Left cardiac atrium (tissue), 4 donors: ENCODE data around the gene NPAS2. TPM values are rescaled to one million over a fixed set of nuclear protein-coding genes. Genes with fewer than 3 reads are reported as not detected.

Experiments used
- ATAC-seq, 2 donors: fragments of 200-7000 bp; cut with Tn5 transposase; one replicate each; pipeline ENCODE4 v1.9.1; 2020; ENCODE audit warnings: mild to moderate bottlenecking in 2 of 2, moderate library complexity in 2 of 2
- DNase-seq: peaks from one replicate; pipeline ENCODE4 v3.0.0-alpha.2; 2020
- intact Hi-C, 2 donors: fragments of 100-400 bp; cut with DNase I; formaldehyde crosslinking; loops; one replicate each; pipeline versions ENCODE4 v1.14.1 to v1.15.1; 2022 to 2023
- total RNA-seq, 2 donors: library from RNA; stranded (reverse); fragmentation: NEBNext Ultra II Directional; extraction: Animal tissue kit (Norgen Biotek cat#: 25700); gene quantifications; one replicate each; pipeline ENCODE4 v1.2.1, GENCODE V29; 2021
- donor health status: DM: no; HTN: yes; CAD: no.
- donor health status: DM: no; HTN: yes; CAD: no; lungs with severe emphysema.
- donor health status: DM: yes; HTN: yes; CAD: no.
- donor health status: Dilated cardiomyopathy.

Gene NPAS2
- total RNA-seq, 2 donors from 2014 or later: 33.8 to 51.2 TPM

DNA sequence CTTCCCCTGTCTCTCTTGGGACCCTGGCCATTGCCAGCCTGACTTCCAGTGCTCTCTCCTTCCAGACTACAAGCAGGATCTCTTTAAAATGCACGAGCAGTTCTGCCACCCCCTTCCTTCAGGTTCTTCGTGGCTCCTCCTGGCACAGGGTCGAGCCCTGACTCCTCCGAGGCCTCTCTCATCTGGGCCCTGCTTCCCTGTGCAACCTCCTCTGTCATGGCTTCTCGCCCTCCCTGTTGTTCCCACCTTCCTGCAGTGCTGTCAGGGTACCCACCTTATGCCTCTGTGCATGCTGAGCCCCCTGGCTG, 125.4 kb downstream of the NPAS2 start:
- intact Hi-C loops: no loop called here
- DNase-seq: no peak
- no peak for ATAC-seq

DNA sequence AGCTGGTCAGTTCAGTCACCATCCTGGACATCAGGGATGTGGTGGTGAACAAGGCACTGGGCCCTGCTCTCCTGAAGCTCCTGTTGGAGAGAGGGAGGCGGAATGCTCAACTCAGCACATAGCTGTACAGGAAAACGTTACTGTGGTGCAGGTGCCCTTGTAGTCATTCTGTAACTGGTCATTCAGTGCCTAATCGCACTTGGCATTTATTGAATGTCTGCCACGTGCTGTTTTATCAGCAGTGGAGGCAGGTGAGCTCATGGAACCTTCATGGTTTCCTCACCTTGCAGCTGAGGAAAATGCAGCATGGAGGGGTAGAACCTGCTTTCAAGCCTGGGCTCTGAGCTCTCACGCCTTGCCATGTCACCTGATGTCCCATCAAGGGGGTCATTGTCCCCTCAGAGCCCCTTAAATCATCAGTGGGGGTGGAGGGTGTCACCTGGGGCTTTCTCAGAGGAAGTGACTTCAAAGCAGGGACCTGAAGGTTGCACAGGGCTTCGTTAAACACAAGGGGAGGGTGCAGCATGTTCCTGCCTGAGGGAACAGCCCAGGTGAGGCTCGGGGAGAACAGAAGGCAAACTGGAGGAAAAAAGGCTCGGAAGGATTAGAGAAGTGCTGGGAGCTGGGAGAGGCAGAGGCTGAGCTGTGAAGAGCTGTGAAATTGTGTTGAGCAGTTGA, 126.1 kb downstream of the NPAS2 start:
- ATAC-seq (no peak), DNase-seq (no peak)
- intact Hi-C loops: no loop called here

DNA sequence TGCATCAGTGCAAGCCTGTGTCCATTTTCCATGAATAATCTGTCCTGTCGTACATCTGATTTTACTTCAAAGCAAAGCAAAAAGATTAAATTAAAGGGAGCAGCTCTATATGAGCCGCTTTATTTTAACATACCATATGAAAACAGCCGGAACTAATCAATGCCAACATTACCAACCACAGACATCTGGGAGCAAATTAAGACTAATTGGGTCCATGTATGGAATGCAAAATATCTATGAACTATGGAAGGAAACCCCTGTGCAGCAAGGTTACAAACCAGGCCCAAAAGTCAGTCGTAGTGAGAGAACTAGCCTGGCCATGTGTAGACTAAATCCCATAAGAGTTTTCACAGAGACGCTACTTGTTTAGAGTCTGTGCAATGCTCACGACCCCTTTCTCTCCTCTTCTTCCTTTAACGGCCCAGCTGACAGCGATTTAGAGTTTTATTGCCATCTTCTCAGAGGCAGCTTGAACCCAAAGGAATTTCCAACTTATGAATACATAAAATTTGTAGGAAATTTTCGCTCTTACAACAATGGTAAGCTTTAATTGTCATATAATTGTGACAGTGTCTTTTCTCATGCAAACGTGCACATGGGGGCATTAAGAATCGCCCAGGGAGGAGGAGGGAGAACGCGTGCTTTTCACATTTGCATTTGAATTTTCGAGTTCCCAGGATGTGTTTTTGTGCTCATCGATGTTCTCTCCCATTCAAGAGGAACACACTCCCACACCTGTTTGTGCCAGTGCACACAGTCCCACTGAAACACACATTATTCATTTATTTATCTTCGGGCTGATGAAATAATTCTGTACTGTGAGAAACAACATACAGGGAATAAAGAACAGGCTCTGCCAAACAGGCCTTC, 129.2 kb downstream of the NPAS2 start:
- no peak for DNase-seq
- intact Hi-C loops: no loop called here

DNA sequence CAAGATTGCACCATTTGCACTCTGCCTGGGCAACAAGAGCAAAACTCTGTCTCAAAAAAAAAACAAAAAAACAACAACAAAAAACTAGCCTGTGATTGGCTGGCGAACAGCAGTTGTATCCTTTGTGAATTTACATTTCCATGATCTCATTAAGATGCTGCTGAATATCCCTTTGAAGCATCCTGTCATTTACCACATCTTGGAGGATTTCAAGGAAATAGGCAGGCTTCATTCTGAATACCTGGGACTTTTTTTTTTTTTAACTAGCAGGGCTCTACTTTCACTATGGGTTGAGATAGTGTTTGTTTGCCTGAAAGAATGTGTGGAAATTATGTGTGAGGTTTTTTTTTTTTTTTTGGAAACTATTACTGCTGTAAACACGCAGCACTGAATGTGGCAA, 132.6 kb downstream of the NPAS2 start:
- intact Hi-C loops: no loop called here
- no peak for DNase-seq
- ATAC-seq: no peak

More for the DNA sequence above, 129.2 kb downstream of the NPAS2 start:
- ATAC-seq: no peak

DNA sequence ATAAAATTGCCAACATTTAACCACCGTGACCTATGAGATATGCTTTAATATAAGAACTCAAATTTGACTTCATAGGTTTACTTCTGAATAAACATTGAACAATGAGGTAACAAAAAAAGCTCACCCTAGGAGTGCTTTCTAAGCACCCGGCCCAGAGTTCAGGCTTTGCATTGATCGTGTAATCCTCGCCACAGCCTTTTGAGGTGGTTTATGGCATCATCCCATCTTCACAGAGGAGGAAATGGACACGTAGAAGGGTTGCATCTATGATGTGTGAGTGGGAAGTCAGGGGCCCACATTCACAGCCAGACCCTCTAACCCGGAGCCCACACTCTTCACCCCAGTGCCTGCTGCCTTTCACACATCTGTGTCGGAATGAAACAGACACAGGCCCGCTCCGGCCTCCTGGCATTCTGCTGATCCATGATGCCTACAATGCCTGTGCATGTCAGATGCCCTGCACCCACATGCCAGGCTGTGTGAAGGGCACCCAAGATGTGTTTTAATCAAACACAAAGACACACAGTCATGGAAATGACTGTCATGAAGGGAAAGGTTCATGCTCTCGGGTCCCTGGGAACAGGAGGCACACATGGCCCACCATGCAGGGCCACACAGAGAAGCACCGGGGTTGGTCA, 133.6 kb downstream of the NPAS2 start:
- DNase-seq (no peak), ATAC-seq (no peak)
- intact Hi-C loops: no loop called here

DNA sequence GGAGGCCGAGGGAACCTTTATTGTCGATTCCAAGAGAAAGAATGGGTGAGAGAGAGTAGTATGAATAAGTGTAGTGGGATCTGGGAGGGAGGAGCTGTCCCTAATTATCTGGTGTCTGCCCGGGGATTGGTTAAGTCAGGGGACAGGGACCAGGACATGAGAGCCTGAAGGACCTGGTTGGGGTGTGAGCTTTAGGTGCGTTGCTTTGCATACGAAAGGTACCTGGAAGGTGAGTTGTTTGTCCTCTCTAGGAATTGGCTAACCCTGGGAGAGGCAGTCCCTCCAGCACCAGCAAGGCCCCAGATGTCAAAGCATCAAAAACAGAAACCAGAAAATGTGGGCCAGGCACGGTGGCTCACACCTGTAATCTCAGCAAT, 134.1 kb downstream of the NPAS2 start:
- no peak for ATAC-seq
- intact Hi-C loops: no loop called here
- no peak for DNase-seq

DNA sequence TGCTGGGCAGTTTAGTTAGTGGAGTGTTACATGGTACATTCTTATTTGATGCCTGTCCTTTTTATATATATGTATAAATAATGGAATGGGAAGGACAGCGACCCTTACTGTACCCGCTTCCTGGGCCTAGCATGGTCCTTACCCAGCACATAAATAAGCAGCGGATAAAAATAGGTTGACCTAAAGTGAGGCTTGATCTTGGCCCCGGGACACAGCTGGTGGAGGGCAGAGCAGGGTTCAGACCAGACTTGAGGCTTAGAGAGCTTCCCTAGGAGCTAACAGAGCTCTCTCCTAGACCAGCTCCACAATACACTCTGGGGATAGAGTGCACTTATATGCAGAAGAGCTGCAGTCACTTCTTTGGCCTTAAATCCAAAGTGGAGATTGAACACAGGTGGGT, 135.3 kb downstream of the NPAS2 start:
- intact Hi-C loops: no loop called here
- DNase-seq: no peak
- ATAC-seq: no peak

DNA sequence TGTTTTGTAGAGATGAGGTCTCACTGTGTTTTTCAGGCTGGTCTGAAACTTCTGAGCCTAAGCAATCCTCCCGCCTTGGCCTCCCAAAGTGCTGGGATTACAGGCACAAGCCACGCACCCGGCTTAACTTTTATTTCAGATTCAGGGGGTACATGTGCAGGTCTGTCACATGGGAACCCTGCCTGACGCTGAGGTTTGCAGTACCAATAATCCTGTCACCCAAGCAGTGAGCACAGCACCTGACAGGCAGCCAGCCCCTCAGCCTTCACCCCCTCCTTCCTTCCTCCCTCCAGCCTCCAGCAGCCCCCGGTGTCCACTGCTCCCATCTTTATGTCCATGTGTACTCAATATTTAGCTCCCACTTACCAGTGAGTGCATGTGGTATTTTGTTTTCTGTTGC, 136.1 kb downstream of the NPAS2 start:
- no peak for DNase-seq
- no peak for ATAC-seq
- intact Hi-C loops: no loop called here

DNA sequence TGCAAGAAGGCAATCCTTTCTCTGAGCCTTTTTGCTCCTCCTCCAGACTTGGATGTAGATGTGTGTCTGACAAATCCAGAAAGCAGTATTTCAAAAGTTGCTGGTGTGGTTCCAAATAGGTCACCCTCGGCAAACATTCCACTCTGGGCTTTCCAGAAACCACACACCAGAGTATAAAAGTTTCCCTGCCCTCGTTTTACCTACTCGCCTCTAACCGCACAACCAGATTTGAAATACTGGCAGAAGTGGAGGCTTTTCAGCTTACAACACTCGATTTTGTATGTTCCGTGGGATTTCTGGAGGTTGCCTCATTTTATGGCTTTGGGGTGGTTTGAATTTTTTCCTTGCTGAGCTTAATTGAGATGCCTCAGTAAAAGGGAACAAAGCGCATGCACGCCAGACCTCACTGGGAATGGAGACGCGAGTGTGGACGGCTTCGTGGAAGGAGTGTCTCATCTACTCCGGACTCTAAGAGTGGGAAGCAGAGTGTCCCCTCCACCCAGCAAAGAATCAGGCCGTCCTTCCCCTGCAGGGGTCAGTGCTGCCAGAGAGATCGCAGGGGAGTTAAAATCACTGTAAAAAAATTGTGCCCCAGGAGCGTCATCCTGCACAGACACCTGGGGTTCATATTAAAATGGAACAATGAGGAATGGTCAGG, 138.2 kb downstream of the NPAS2 start:
- DNase-seq: peak; percentile 34
- ATAC-seq: peak; percentile 81 to 91
- intact Hi-C loops: no loop called here

DNA sequence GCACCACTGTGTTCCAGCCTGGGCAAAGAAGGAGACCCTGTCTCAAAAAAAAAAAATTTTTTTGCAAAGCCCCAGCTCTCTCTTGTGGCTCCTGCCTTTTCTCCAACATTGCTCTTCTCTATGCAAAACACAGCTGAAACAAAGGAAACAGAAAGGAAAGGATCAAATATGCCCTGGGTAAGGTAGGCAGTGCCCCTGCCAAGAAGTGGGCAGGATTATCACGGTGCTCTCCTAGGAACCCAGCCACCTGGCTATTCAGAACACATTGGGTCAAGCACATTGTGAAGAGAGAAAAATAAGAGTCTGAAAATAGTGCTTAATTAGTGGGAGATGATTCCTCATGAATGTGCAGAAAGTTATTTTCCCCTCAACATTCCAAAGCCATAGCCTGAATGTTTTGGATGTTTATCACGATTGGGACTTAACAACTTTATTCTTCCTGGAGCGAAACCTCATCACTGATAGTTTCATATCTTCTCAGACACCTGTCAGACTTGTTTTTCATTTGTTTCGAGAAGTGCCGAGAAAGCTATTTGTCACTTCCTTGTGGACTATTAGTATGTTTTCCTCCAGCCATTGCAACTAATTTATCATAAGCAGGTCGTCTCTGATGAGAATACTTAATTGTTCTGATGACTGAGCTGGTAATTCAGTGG, 139.4 kb downstream of the NPAS2 start:
- DNase-seq: no peak
- intact Hi-C loops: no loop called here
- ATAC-seq: no peak

DNA sequence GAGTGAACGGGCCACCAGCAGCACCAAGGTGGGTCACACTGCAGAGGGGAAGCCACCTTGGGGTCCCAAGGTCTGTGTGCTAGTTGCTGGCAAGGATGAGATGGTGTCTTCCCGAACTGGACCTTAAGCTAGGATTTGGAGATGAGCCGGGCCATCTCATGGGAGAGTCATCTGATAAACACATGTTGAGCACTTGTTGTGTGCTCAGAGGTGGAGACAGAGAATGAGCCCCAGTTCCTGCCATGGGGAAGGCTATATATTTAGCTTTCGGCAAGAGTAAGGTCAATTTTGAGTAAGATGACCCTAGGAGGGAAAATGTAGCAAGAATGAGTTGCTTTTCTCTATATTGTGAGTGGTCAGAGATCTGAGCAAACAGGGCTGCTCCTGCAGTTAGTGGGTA, 140.7 kb downstream of the NPAS2 start:
- ATAC-seq: no peak
- intact Hi-C loops: no loop called here

DNA sequence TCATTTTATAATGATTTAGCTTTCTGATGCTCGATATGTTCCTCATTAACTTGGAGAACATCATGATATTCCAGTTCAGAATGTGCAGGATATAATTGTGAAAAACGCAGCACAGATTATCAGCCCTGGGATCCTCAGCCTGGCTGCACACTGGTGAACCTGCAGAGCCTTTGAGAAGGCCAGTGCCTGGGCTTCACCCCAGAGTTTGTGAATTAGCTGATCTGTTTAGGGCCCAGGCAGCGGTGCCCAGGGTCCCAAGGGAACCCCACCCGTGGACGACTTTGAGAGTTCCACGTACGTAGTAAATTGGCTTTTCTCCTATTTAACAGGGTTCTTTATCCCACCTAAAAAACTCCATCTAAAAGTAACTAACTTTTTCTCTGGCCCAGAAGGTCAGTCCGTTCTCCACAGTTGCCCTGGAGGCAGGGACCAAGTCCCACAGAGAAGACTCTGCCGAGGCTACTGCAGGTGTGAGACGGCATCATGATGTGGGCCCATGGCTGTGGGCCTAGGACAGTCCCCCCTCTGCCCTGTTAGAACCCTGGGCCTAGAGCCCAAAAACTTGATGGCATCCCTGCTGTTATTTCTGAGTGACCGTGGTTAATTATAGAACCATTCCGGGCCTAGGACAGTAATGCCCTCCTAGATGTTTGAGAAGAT, 142.6 kb downstream of the NPAS2 start:
- intact Hi-C loops: no loop called here
- DNase-seq: no peak
- no peak for ATAC-seq

More for the DNA sequence above, 140.7 kb downstream of the NPAS2 start:
- DNase-seq: no peak

DNA sequence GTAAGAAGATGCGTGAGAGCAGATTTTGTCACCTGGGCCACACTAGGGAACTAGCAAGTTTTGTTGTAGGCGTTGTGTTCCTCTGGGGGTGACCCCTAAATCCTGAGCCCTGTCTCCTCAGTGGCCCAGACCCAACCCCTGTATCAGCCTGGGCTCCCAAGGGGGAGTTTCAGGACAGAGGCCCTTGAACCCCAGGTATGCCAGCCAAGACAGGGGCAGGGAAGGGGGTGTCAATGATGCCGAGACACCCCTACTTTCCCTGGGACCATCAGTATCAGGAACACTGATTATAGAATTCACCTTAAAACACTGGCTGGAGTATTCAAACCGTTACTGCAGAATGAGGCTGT, 143.1 kb downstream of the NPAS2 start:
- ATAC-seq (no peak), DNase-seq (no peak)
- intact Hi-C loops: no loop called here

DNA sequence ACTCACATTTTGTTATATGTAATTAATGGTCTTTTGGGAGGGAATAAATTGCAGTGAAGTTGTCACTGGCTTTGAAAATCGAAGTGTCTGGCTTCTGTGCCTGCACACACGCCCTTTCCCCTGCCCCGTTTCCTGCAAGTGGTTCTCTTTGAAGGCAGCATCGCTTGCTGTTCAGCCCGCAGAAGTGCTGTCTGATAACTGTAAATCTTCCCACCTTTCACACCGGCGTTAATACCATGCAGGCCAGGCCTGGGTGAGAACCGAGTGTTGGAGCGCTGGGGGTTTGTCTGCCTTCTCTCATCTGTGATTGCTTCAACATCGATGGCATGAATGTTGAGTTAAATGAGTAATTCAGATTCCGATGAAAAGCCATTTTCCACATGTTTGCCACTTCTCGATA, 144.3 kb downstream of the NPAS2 start:
- ATAC-seq: no peak
- intact Hi-C loops: no loop called here
- no peak for DNase-seq

DNA sequence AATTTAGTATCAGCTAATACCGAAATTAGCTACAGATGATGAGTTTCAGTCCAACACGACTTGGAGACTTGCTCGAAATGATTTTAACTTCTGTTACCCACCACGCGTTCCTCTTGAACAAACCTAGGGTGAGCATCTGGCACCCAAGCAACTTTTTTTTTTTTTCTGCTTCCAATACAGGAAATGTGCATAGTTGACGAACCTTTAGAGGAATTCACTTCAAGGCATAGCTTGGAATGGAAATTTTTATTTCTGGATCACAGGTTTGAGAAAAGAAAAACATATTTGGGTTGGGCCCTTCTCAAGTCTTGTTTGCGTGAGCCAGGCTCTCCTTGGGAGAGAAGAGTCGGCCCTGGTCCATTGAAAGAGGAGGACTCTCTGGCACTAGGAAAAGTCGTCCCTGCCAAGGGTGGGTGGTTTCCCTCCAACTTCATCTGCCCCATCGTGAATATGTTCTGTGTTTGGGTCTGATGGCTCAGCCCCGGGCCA, 144.8 kb downstream of the NPAS2 start:
- ATAC-seq: peak in 1 of 2 donors; percentile 53

DNA sequence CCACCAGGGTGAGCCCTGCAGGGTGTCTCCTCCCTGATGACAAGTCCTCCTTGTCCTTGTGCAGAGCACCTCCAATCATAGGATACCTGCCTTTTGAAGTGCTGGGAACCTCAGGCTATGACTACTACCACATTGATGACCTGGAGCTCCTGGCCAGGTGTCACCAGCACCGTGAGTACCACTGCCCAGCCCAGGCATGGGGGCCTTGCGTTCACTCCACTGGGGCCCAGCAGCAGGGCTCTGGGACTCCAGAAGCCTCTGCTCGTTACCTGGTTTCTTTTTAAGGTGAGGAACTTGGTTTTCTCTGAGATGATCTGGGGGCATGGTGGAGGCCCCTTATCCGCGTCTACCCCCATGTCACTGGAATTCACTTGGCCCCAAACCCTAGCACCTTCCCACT, 145.7 kb downstream of the NPAS2 start:
- DNase-seq: no peak
- intact Hi-C loops: no loop called here
- no peak for ATAC-seq

More for the DNA sequence above, 144.8 kb downstream of the NPAS2 start:
- intact Hi-C loops: no loop called here
- no peak for DNase-seq

DNA sequence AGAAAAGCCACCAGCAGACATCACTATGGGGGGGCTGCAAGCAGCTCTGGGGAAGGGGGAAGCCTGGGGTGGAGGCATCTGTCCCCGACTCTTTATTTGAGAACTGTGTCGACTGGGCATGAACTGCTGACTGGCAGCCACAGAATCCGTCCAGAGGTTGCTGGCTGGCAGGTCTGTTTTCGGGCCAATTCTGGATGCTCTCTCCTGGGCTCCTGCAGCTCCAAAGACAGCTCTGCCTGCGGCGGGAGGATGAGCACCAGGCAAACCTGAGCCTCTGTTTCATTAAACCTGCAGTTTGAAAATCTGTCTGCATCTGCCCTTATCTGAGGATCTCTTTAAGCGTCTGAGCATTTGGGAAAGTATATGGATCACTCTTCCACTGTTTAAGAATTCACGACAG, 147.8 kb downstream of the NPAS2 start:
- no peak for DNase-seq
- intact Hi-C loops: no loop called here
- ATAC-seq: no peak

DNA sequence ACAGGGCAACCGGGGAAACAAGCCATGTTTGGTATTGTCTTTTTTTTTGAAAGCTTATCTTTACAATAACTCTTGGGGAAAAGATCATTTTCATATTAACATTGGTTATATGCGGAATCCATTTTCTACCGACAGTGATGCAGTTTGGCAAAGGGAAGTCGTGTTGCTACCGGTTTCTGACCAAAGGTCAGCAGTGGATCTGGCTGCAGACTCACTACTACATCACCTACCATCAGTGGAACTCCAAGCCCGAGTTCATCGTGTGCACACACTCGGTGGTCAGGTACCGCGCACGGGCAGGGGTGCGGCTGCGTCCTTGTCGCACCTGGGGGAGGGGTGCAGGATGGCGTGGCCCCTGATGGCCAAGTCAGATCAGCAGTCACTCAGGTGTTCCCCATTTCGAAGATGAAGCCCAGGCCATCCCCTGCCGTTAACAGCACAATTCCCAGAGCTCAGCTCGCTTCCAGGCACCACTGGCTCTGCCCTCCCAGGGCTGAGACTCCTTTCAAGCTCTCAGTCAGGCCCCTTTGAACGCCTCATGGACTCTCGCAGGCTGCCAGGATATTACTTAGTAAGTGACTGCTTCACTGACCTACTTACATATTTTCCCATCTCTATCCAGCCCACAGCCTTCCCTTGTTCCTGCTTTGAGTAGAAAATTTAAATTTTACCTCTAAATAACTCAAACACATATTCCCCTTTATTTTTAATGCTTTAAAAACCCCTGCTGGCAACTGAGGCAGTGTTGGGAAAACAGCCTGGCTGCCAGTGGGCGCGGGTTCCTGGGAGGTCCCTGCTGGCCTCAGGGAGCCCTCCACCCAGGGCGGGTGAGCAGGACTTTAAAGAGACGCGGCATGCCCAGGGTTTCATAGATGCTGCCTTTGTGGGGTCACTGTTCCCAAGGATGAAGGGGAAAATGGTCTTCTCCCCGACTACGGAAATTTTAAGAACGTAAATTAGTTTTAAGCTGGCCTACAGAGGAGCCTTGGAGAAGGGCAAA, 148.5 kb downstream of the NPAS2 start:
- DNase-seq (no peak), ATAC-seq (no peak)
- intact Hi-C loops: no loop called here
